HepG2 (cell line): Measurements from ENCODE around the gene ARHGEF16. TPM values are rescaled to one million over a fixed set of nuclear protein-coding genes. Genes with fewer than 3 reads are reported as not detected.

Experiments used
- DNMT1 ChIP-seq: sonication (generic); formaldehyde crosslinking; IDR thresholded peaks from 2 replicates; pipeline ENCODE4 v1.5.1; 2020; ENCODE audit warnings: mild to moderate bottlenecking, missing genetic modification reagents
- ETV5 ChIP-seq: IDR thresholded peaks from 2 replicates; pipeline ENCODE4 v1.6.1; 2018; ENCODE audit warnings: missing biosample characterization, missing genetic modification reagents, inconsistent platforms, borderline replicate concordance
- RFXANK ChIP-seq: IDR thresholded peaks from 2 replicates; pipeline ENCODE4 v1.6.1; 2016
- RXRB ChIP-seq: IDR thresholded peaks from 2 replicates; pipeline ENCODE4 v1.6.1; 2016; ENCODE audit warnings: borderline replicate concordance, missing genetic modification reagents, missing compliant biosample characterization
- SALL1 ChIP-seq: sonication (generic); formaldehyde crosslinking; IDR thresholded peaks from 2 replicates; pipeline ENCODE4 v1.8.0; 2022; ENCODE audit warnings: mild to moderate bottlenecking, missing genetic modification reagents
- SNAPC4 ChIP-seq: sonication (generic); formaldehyde crosslinking; IDR thresholded peaks from 2 replicates; pipeline ENCODE4 v1.4.0; 2020; ENCODE audit warnings: mild to moderate bottlenecking, missing genetic modification reagents
- TFAP4 ChIP-seq: sonication (generic); IDR thresholded peaks from 2 replicates; pipeline ENCODE4 v1.6.1; 2016; ENCODE audit warnings: low read depth, borderline replicate concordance
- ZBED4 ChIP-seq: sonication (generic); formaldehyde crosslinking; IDR thresholded peaks from 2 replicates; pipeline ENCODE4 v1.4.0; 2020; ENCODE audit warnings: missing genetic modification reagents, borderline replicate concordance
- ZBTB2 ChIP-seq: sonication (generic); formaldehyde crosslinking; IDR thresholded peaks from 2 replicates; pipeline ENCODE4 v1.8.0; 2022; ENCODE audit warnings: low read depth, missing genetic modification reagents
- ZBTB7A ChIP-seq: sonication (generic); formaldehyde crosslinking; IDR thresholded peaks from 2 replicates; pipeline ENCODE4 v1.8.0; 2022; ENCODE audit warnings: mild to moderate bottlenecking, missing genetic modification reagents
- ZNF414 ChIP-seq: sonication (generic); formaldehyde crosslinking; IDR thresholded peaks from 2 replicates; pipeline ENCODE4 v1.5.0; 2020; ENCODE audit warnings: missing genetic modification reagents
- ZNF564 ChIP-seq: sonication (generic); formaldehyde crosslinking; IDR thresholded peaks from 2 replicates; pipeline ENCODE4 v1.8.1; 2023; ENCODE audit warnings: mild to moderate bottlenecking, missing genetic modification reagents
- ZNF713 ChIP-seq: sonication (generic); formaldehyde crosslinking; IDR thresholded peaks from 2 replicates; pipeline ENCODE4 v1.4.0; 2020; ENCODE audit warnings: mild to moderate bottlenecking, missing genetic modification reagents
- ZNF724P ChIP-seq: sonication (generic); formaldehyde crosslinking; IDR thresholded peaks from 2 replicates; pipeline ENCODE4 v1.8.0; 2022; ENCODE audit warnings: missing genetic modification reagents, borderline replicate concordance
- ZNF839 ChIP-seq: sonication (generic); formaldehyde crosslinking; IDR thresholded peaks from 2 replicates; pipeline ENCODE4 v1.4.0; 2020; ENCODE audit warnings: missing genetic modification reagents, mild to moderate bottlenecking, borderline replicate concordance
- ZNF841 ChIP-seq: sonication (generic); formaldehyde crosslinking; IDR thresholded peaks from 2 replicates; pipeline ENCODE4 v1.8.1; 2023; ENCODE audit warnings: missing genetic modification reagents, borderline replicate concordance
- ZZZ3 ChIP-seq: sonication (generic); formaldehyde crosslinking; IDR thresholded peaks from 2 replicates; pipeline ENCODE4 v1.4.0; 2020; ENCODE audit warnings: missing genetic modification reagents, mild to moderate bottlenecking, borderline replicate concordance
- polyA plus RNA-seq, 8 experiments: library from polyadenylated mRNA; depleted of rRNA in 3 of 8; stranded (reverse) in 7 of 8; unstranded in 1 of 8; fragments of >200 nt; fragmentation: Illumina TruSeq in 4 of 8; extraction: Trizol in 4 of 8; gene quantifications; 2 replicates each; pipeline versions ENCODE4 v1.2.1 to v1.2.3, GENCODE V29; 2011 to 2016; ENCODE audit warnings: low read depth in 4 of 8, missing spikeins in 1 of 8, mixed read lengths in 1 of 8; ENCODE audit not compliant: insufficient read depth in 1 of 8
- total RNA-seq, 5 experiments: library from RNA; depleted of rRNA; stranded (reverse); fragments of >200 nt; fragmentation: Illumina TruSeq; extraction: Trizol; gene quantifications; 2 replicates each; pipeline ENCODE4 v1.2.3, GENCODE V29; 2016; ENCODE audit warnings: low read depth in 1 of 5

ARHGEF16 gene
- total and polyA plus RNA-seq, 2 of the 13 experiments (the other 11 are each of a cell fraction or from before 2014, with no cell fraction given): 20.3 to 39.9 TPM

- no peak for TF ChIP-seq ZBED4
- peak; percentile 51; the same call in 1 of the 2 replicates for TF ChIP-seq ZBTB2 (CRISPR knock-in tag)
- no peak; the same call in 1 of the 2 replicates for TF ChIP-seq ZNF713
- no peak for TF ChIP-seq DNMT1 (CRISPR knock-in tag)
- no peak for TF ChIP-seq SNAPC4 (CRISPR knock-in tag)
- TF ChIP-seq ZNF564 (CRISPR knock-in tag): no peak
- TF ChIP-seq ZNF724P (CRISPR knock-in tag): no peak
- TF ChIP-seq ZNF839 (CRISPR knock-in tag): no peak
- no peak for TF ChIP-seq ZZZ3 (CRISPR knock-in tag)
- peak; percentile 45; the same call in 1 of the 2 replicates for TF ChIP-seq TFAP4
- peak; percentile 94 for TF ChIP-seq RXRB (CRISPR knock-in tag)
- TF ChIP-seq ZBTB7A (CRISPR knock-in tag): peak; percentile 30; the same call in 1 of the 2 replicates
- no peak for TF ChIP-seq RFXANK (CRISPR knock-in tag)
- no peak for TF ChIP-seq ZNF841 (CRISPR knock-in tag)
- TF ChIP-seq ETV5 (CRISPR knock-in tag): peak; percentile 96
- no peak for TF ChIP-seq ZNF414 (CRISPR knock-in tag)
- no peak; the same call in 1 of the 2 replicates for TF ChIP-seq SALL1
These were observed 550 bp downstream of the ARHGEF16 start (continued) for GRCh38 chr1:3454811-3455618.
